Myocyte (in vitro differentiated cells): ENCODE data around the gene ARHGAP24. TPM values are rescaled to one million over a fixed set of nuclear protein-coding genes. Genes with fewer than 3 reads are reported as not detected.

Experiments
- DNase-seq: peaks from one replicate; pipeline ENCODE4 v3.0.0-alpha.2; 2012; ENCODE audit warnings: low read depth
- total RNA-seq: library from RNA; depleted of rRNA; stranded (reverse); fragments of >200 nt; gene quantifications from 2 replicates; pipeline ENCODE4 v1.2.3, GENCODE V29; 2014

ARHGAP24 gene
- total RNA-seq, 1 donor from 2014 or later, result 62.4 TPM

GRCh38 chr4:85774000-85774399 lies 299.1 kb downstream of the ARHGAP24 start:
- no peak for DNase-seq

GRCh38 chr4:85774489-85774888 lies 299.5 kb downstream of the ARHGAP24 start:
- DNase-seq, result no peak

GRCh38 chr4:85776096-85776495 lies 301.1 kb downstream of the ARHGAP24 start:
- no peak for DNase-seq

- DNase-seq, result no peak
Measured at GRCh38 chr4:85776579-85776978, 301.6 kb downstream of the ARHGAP24 start.

GRCh38 chr4:85777908-85778631 lies 303.1 kb downstream of the ARHGAP24 start:
- DNase-seq, result no peak

GRCh38 chr4:85778632-85779131 lies 303.7 kb downstream of the ARHGAP24 start:
- peak; percentile 56 for DNase-seq

GRCh38 chr4:85779165-85779564 lies 304.2 kb downstream of the ARHGAP24 start:
- peak; percentile 45 for DNase-seq

GRCh38 chr4:85780664-85781063 lies 305.7 kb downstream of the ARHGAP24 start:
- peak; percentile 50 for DNase-seq

- peak; percentile 67 for DNase-seq
Measured at GRCh38 chr4:85783483-85783882, 308.5 kb downstream of the ARHGAP24 start.

GRCh38 chr4:85783900-85784299 lies 308.9 kb downstream of the ARHGAP24 start:
- DNase-seq, result no peak

GRCh38 chr4:85784348-85784747 lies 309.4 kb downstream of the ARHGAP24 start:
- no peak for DNase-seq

- DNase-seq, result no peak
Measured at GRCh38 chr4:85784947-85785346, 310.0 kb downstream of the ARHGAP24 start.

GRCh38 chr4:85787133-85787532 lies 312.2 kb downstream of the ARHGAP24 start:
- peak; percentile 71 for DNase-seq

- no peak for DNase-seq
Measured at GRCh38 chr4:85788604-85789003, 313.7 kb downstream of the ARHGAP24 start.

- no peak for DNase-seq
Measured at GRCh38 chr4:85789241-85789640, 314.3 kb downstream of the ARHGAP24 start.

GRCh38 chr4:85790582-85790981 lies 315.6 kb downstream of the ARHGAP24 start:
- no peak for DNase-seq

GRCh38 chr4:85792376-85793232 lies 317.7 kb downstream of the ARHGAP24 start:
- DNase-seq, result no peak

- no peak for DNase-seq
Measured at GRCh38 chr4:85793233-85793585, 318.3 kb downstream of the ARHGAP24 start.

GRCh38 chr4:85798012-85798770 lies 323.2 kb downstream of the ARHGAP24 start:
- no peak for DNase-seq

- DNase-seq, result no peak
Measured at GRCh38 chr4:85803856-85804255, 328.9 kb downstream of the ARHGAP24 start.

GRCh38 chr4:85805891-85806290 lies 330.9 kb downstream of the ARHGAP24 start:
- no peak for DNase-seq

GRCh38 chr4:85806334-85806733 lies 331.4 kb downstream of the ARHGAP24 start:
- peak; percentile 51 for DNase-seq
